ENCODE data around the gene FRMD4A. TPM values are rescaled to one million over a fixed set of nuclear protein-coding genes. Genes with fewer than 3 reads are reported as not detected.

Gene FRMD4A
- total and polyA plus RNA-seq, 7 donors = 3.0 to 27.8 (median 14.4) TPM

DNA sequence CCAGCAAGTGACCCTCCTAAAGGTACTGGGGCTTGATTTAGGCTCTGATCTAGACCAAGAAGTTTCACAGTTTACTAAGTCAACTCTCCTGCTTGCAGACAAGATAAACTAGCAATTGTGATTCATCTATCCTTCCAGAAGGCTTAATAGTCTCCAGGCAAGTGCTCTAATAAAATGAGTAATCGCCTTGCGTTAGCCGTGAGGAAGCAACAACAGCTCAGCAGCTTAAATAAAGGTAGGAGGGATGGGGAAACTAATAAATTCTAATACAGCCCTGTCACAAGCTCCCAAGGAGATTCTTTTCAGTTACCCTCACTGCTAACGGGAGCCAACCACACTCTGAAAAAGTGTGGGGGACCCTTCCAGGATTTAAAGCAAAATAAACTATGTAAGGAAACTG is 48.4 kb downstream of the FRMD4A start:
- Histone ChIP-seq H3K27ac (no peak overlapping the region), H3K4me1 (peaks cover 0 to 18% (median 3%) of the 10 kb centered on the region in 4 donors), H3K4me3 (no peak overlapping the region), H3K27me3 (no peaks in the 10 kb centered on the region), H3K9me3 (no peaks in the 10 kb centered on the region), H3K36me3 (no peaks in the 10 kb centered on the region)
- TF ChIP-seq, protein P1, sequence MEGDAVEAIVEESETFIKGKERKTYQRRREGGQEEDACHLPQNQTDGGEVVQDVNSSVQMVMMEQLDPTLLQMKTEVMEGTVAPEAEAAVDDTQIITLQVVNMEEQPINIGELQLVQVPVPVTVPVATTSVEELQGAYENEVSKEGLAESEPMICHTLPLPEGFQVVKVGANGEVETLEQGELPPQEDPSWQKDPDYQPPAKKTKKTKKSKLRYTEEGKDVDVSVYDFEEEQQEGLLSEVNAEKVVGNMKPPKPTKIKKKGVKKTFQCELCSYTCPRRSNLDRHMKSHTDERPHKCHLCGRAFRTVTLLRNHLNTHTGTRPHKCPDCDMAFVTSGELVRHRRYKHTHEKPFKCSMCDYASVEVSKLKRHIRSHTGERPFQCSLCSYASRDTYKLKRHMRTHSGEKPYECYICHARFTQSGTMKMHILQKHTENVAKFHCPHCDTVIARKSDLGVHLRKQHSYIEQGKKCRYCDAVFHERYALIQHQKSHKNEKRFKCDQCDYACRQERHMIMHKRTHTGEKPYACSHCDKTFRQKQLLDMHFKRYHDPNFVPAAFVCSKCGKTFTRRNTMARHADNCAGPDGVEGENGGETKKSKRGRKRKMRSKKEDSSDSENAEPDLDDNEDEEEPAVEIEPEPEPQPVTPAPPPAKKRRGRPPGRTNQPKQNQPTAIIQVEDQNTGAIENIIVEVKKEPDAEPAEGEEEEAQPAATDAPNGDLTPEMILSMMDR (IDR thresholded peaks at IDR 0.05) = no peak
- no peak for TF ChIP-seq POLR2A (IDR thresholded peaks at IDR 0.05)
- no peak for TF ChIP-seq POLR2AphosphoS5 (IDR thresholded peaks at IDR 0.05)
- no peak for TF ChIP-seq EP300 (IDR thresholded peaks at IDR 0.05)
- intact Hi-C loops (cut with DNase I) = no loop called here
- no peak for DNase-seq
- WGBS, 2 donors = 65 to 72% methylated on average over 4 of the region's 4 CpGs

DNA sequence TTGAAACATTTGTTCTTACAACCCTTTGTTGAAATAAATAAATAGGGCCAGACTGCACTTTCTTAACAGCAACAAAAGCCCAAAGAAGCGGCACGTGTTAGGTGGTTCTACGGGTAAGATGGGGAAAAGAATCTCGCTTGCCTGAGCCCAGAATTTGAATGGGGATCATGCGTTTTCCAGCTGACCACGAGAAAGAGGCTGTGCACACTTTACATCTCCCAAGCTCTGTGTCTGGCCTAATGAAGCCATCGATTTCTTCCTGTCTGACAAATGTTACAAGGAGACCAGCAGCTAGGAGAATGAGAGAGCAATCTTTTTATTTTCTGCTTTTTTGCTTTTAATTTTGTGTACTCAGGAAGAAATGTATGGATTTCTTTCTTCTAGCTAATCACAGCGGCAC is 52.2 kb downstream of the FRMD4A start:
- DNase-seq = no peak
- H3K27me3 ChIP-seq = no peaks in the 10 kb centered on the region
- WGBS, 2 donors = 73 to 79% methylated on average over 8 of the region's 8 CpGs
- H3K9me3 ChIP-seq = no peaks in the 10 kb centered on the region
- H3K36me3 ChIP-seq = no peaks in the 10 kb centered on the region
- no peak overlapping the region for H3K4me3 ChIP-seq
- intact Hi-C loops (cut with DNase I) = no loop called here
- H3K4me1 ChIP-seq = peaks cover 0 to 18% (median 3%) of the 10 kb centered on the region in 4 donors
- no peak for TF ChIP-seq POLR2AphosphoS5 (IDR thresholded peaks at IDR 0.05)
- no peak overlapping the region for H3K27ac ChIP-seq

DNA sequence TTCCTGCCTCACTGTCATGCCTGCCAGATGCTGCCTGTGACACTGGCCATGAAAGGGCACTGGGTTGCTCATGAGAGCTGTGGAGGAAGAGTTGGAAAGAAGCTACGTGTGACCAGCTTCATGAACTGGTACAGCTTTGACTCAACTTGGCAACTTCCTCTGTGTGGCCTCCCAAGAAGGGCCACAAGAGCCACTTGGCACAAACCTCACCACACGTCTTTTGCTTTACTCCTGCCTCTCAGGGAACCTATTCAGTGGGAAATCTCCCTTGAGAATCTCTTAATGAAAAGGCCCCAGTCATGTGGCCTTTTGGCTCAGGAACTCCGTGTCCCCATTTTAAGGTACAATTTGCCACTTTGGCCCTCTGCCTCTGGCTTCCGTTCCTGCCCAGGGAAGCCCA is 54.5 kb downstream of the FRMD4A start:
- Histone ChIP-seq H3K4me3 (no peak overlapping the region), H3K27ac (no peak overlapping the region), H3K9me3 (no peaks in the 10 kb centered on the region), H3K36me3 (no peaks in the 10 kb centered on the region), H3K27me3 (no peaks in the 10 kb centered on the region), H3K4me1 (peaks cover 0 to 8% (median 3%) of the 10 kb centered on the region in 4 donors)
- no peak for DNase-seq
- WGBS, 2 donors = 73 to 86% methylated on average over 4 of the region's 4 CpGs
- intact Hi-C loops (cut with DNase I) = no loop called here
- TF ChIP-seq, protein P1 (IDR thresholded peaks at IDR 0.05) = no peak
- no peak for TF ChIP-seq POLR2A (IDR thresholded peaks at IDR 0.05)

DNA sequence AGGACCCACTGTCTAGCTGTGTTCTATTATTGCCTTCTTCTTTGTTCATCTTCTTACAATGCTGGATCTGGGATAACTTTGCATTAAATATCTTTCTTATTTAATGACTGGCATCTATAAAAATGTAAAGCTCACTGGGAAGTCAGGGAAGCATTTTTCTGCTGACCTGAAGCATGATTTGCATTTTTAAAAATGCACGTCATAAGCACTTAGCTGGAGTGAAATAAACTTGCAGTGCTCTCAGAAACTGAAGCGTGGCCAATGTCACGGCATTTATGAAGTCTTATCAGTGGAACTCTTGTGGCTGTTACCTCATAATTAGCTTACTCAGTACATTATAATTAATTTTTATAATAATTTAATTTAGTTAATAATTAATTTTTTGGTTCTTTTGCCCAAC is 59.1 kb downstream of the FRMD4A start:
- H3K27me3 ChIP-seq = no peaks in the 10 kb centered on the region
- TF ChIP-seq POLR2A (IDR thresholded peaks at IDR 0.05) (no peak), POLR2AphosphoS5 (IDR thresholded peaks at IDR 0.05) (no peak), EP300 (IDR thresholded peaks at IDR 0.05) (no peak)
- TF ChIP-seq, protein P1 (IDR thresholded peaks at IDR 0.05) = no peak
- WGBS, 2 donors = 82 to 92% methylated on average over 3 of the region's 3 CpGs
- intact Hi-C loops (cut with DNase I) = no loop called here
- no peaks in the 10 kb centered on the region for H3K36me3 ChIP-seq
- H3K27ac ChIP-seq = no peak overlapping the region
- no peaks in the 10 kb centered on the region for H3K4me1 ChIP-seq
- no peak overlapping the region for H3K4me3 ChIP-seq
- H3K9me3 ChIP-seq = no peaks in the 10 kb centered on the region
- DNase-seq = no peak

DNA sequence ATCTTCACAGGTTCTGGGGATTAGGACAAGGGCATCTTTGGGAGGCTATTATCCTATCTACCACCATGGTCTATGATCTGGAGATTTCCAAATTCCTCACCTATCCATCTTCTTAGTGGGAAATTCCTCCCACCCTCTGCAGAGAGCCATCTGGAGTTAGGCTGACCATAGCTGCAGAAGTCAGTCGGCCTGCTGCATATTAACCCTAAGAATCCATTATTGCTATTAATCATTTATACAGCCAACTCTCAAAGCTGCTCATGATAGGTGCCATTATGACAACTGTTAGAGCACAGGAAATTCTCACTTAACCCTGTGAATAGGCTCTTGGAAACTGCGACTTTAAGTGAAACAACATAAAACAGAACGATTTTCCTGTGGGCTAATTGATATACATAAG is 60.4 kb downstream of the FRMD4A start:
- H3K36me3 ChIP-seq = no peaks in the 10 kb centered on the region
- no peaks in the 10 kb centered on the region for H3K4me1 ChIP-seq
- no peak overlapping the region for H3K27ac ChIP-seq
- DNase-seq = no peak
- no peak overlapping the region for H3K4me3 ChIP-seq
- H3K9me3 ChIP-seq = no peaks in the 10 kb centered on the region
- H3K27me3 ChIP-seq = no peaks in the 10 kb centered on the region
- intact Hi-C loops (cut with DNase I) = no loop called here
- TF ChIP-seq EP300 (IDR thresholded peaks at IDR 0.05) (no peak), POLR2AphosphoS5 (IDR thresholded peaks at IDR 0.05) (no peak), POLR2A (IDR thresholded peaks at IDR 0.05) (no peak)
- TF ChIP-seq, protein P1 (IDR thresholded peaks at IDR 0.05) = no peak
- 75 to 80% methylated on average over 3 of the region's 3 CpGs for WGBS, 2 donors
